PC-9 (cell line): ENCODE measurements around the gene ASTN2.
A peak's percentile ranks its signal among the peaks of the same experiment; 100 is the strongest.

ENCODE experiments used
- EZH2 ChIP-seq: fragments of 200-600 bp; sonication (generic); IDR thresholded peaks from 2 replicates; pipeline ENCODE4 v1.8.0; 2017; ENCODE audit warnings: antibody characterized with exemption, low read depth
- TF ChIP-seq, protein P1 (sequence below): fragments of 200-600 bp; sonication (generic); conservative IDR thresholded peaks from 2 replicates; pipeline ENCODE4 v1.6.1; 2017; ENCODE audit warnings: mixed run types, antibody characterized with exemption, mild to moderate bottlenecking, moderate library complexity

DNA sequence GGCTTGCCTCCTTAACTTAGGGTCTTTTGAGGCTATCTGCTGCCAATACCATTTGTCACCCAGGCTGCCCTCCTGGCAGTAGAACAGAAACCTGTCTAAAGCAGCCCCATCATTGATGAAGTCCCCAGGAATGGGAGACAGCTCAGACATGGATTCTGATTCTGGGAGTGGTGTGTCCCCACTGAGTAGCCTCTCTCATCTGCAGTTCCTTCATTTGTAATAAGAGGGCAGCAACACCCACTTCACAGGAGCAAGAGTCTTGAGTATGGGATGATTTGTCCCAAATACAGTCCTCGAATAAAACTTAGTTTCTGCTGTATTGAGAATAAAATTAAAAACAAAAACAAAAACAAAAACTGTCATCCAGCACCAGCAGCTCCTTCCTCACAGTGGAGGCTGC lies 167.6 kb downstream of the ASTN2 start:
- TF ChIP-seq, protein P1, sequence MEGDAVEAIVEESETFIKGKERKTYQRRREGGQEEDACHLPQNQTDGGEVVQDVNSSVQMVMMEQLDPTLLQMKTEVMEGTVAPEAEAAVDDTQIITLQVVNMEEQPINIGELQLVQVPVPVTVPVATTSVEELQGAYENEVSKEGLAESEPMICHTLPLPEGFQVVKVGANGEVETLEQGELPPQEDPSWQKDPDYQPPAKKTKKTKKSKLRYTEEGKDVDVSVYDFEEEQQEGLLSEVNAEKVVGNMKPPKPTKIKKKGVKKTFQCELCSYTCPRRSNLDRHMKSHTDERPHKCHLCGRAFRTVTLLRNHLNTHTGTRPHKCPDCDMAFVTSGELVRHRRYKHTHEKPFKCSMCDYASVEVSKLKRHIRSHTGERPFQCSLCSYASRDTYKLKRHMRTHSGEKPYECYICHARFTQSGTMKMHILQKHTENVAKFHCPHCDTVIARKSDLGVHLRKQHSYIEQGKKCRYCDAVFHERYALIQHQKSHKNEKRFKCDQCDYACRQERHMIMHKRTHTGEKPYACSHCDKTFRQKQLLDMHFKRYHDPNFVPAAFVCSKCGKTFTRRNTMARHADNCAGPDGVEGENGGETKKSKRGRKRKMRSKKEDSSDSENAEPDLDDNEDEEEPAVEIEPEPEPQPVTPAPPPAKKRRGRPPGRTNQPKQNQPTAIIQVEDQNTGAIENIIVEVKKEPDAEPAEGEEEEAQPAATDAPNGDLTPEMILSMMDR = peak; percentile 53
- no peak for TF ChIP-seq EZH2
